Osteoblast (primary cell): Measurements from ENCODE around the gene SLC10A3. TPM values are rescaled to one million over a fixed set of nuclear protein-coding genes. Genes with fewer than 3 reads are reported as not detected.

ENCODE experiments used
- DNase-seq: peaks from one replicate; pipeline ENCODE4 v3.0.0; 2011; ENCODE audit warnings: low spot score, mixed read lengths; ENCODE audit not compliant: insufficient read length; ENCODE audit errors: missing footprints
- H2AFZ ChIP-seq: 2 replicates; pipeline ENCODE4 v1.6.0; 2011; ENCODE audit warnings: mild to moderate bottlenecking, low read length
- H3K27ac ChIP-seq: 2 replicates; pipeline ENCODE4 v1.5.1; 2011; ENCODE audit warnings: mild to moderate bottlenecking, low read depth, low read length, moderate library complexity
- H3K27me3 ChIP-seq: 2 replicates; pipeline ENCODE4 v1.6.0; 2012; ENCODE audit warnings: mild to moderate bottlenecking, control low read depth, inconsistent platforms, low read length, moderate library complexity; ENCODE audit not compliant: insufficient read depth
- H3K36me3 ChIP-seq: 2 replicates; pipeline ENCODE4 v1.5.1; 2011; ENCODE audit warnings: mild to moderate bottlenecking, low read length, control low read depth, moderate library complexity; ENCODE audit not compliant: insufficient read depth
- H3K4me1 ChIP-seq: 2 replicates; pipeline ENCODE4 v1.5.1; 2011; ENCODE audit warnings: mild to moderate bottlenecking, low read length, control low read depth, moderate library complexity; ENCODE audit not compliant: insufficient read depth
- H3K4me2 ChIP-seq: 2 replicates; pipeline ENCODE4 v1.6.0; 2011; ENCODE audit warnings: mild to moderate bottlenecking, low read length; ENCODE audit not compliant: insufficient read depth
- H3K4me3 ChIP-seq: fragments of 200-600 bp; sonication (generic); 3 replicates; pipeline ENCODE4 v1.5.1; 2012; ENCODE audit warnings: mild to moderate bottlenecking, low read length, inconsistent platforms; ENCODE audit not compliant: insufficient read depth
- H3K79me2 ChIP-seq: 2 replicates; pipeline ENCODE4 v1.6.0; 2012; ENCODE audit warnings: mild to moderate bottlenecking, low read length, control low read depth, inconsistent platforms; ENCODE audit not compliant: insufficient read depth
- H3K9me3 ChIP-seq: 2 replicates; pipeline ENCODE4 v1.5.1; 2011; ENCODE audit warnings: low read depth, low read length, control low read depth
- H4K20me1 ChIP-seq: 2 replicates; pipeline ENCODE4 v1.6.0; 2012; ENCODE audit warnings: mild to moderate bottlenecking, low read length, control low read depth; ENCODE audit not compliant: insufficient read depth
- CTCF ChIP-seq: IDR thresholded peaks from 2 replicates; pipeline ENCODE4 v1.5.1; 2011; ENCODE audit warnings: mild to moderate bottlenecking, low read depth, low read length, moderate library complexity; ENCODE audit errors: extremely low read depth
- total RNA-seq: library from RNA; depleted of rRNA; stranded (reverse); fragments of >200 nt; gene quantifications from 2 replicates; pipeline ENCODE4 v1.2.3, GENCODE V29; 2012

SLC10A3 gene
- total RNA-seq, 1 donor: 36.2 TPM

- Histone ChIP-seq H3K4me1 (no peaks in the 10 kb centered on the region), H3K4me2 (no peak overlapping the region), H3K27me3 (no peaks in the 10 kb centered on the region), H4K20me1 (no peaks in the 10 kb centered on the region), H3K9me3 (no peaks in the 10 kb centered on the region), H3K4me3 (no peak overlapping the region), H3K79me2 (peaks cover 16% of the 10 kb centered on the region), H3K27ac (no peak overlapping the region), H3K36me3 (peaks cover 12% of the 10 kb centered on the region), H2AFZ (no peak overlapping the region)
- TF ChIP-seq CTCF: peak; percentile 97
- peak; percentile 99 for DNase-seq
These were observed 44.3 kb upstream of the SLC10A3 start for GRCh38 chrX:154534526-154535322.

- TF ChIP-seq CTCF: no peak
- Histone ChIP-seq H3K27ac (no peak overlapping the region), H4K20me1 (no peaks in the 10 kb centered on the region), H3K4me1 (no peaks in the 10 kb centered on the region), H3K9me3 (no peaks in the 10 kb centered on the region), H3K27me3 (no peaks in the 10 kb centered on the region), H3K4me3 (no peak overlapping the region), H2AFZ (no peak overlapping the region), H3K36me3 (peaks cover 12% of the 10 kb centered on the region), H3K79me2 (peaks cover 8% of the 10 kb centered on the region), H3K4me2 (no peak overlapping the region)
- DNase-seq: no peak
These were observed 42.3 kb upstream of the SLC10A3 start for GRCh38 chrX:154532690-154533089.

GRCh38 chrX:154531626-154532025 lies 41.2 kb upstream of the SLC10A3 start:
- TF ChIP-seq CTCF: no peak
- peaks cover 6% of the 10 kb centered on the region for H3K4me1 ChIP-seq
- H3K4me2 ChIP-seq: no peak overlapping the region
- peak; percentile 88 for DNase-seq
- H3K27me3 ChIP-seq: no peaks in the 10 kb centered on the region
- no peak overlapping the region for H2AFZ ChIP-seq
- H3K27ac ChIP-seq: no peak overlapping the region
- no peaks in the 10 kb centered on the region for H4K20me1 ChIP-seq
- H3K36me3 ChIP-seq: peaks cover 12% of the 10 kb centered on the region
- H3K9me3 ChIP-seq: no peaks in the 10 kb centered on the region
- H3K79me2 ChIP-seq: peaks cover 6% of the 10 kb centered on the region
- H3K4me3 ChIP-seq: no peak overlapping the region

GRCh38 chrX:154530286-154530685 lies 39.9 kb upstream of the SLC10A3 start:
- peak; percentile 14 for DNase-seq
- Histone ChIP-seq H3K4me3 (no peak overlapping the region), H2AFZ (no peak overlapping the region), H3K27ac (no peak overlapping the region), H3K9me3 (no peaks in the 10 kb centered on the region), H3K4me1 (peaks cover 6% of the 10 kb centered on the region), H3K27me3 (no peaks in the 10 kb centered on the region), H3K79me2 (no peaks in the 10 kb centered on the region), H4K20me1 (no peaks in the 10 kb centered on the region), H3K36me3 (peaks cover 12% of the 10 kb centered on the region), H3K4me2 (no peak overlapping the region)
- TF ChIP-seq CTCF: no peak
